ENCODE data around the gene CDRT15.

GRCh38 chr17:14204084-14204483, 32.6 kb downstream of the CDRT15 start:
- TF ChIP-seq, protein P1, sequence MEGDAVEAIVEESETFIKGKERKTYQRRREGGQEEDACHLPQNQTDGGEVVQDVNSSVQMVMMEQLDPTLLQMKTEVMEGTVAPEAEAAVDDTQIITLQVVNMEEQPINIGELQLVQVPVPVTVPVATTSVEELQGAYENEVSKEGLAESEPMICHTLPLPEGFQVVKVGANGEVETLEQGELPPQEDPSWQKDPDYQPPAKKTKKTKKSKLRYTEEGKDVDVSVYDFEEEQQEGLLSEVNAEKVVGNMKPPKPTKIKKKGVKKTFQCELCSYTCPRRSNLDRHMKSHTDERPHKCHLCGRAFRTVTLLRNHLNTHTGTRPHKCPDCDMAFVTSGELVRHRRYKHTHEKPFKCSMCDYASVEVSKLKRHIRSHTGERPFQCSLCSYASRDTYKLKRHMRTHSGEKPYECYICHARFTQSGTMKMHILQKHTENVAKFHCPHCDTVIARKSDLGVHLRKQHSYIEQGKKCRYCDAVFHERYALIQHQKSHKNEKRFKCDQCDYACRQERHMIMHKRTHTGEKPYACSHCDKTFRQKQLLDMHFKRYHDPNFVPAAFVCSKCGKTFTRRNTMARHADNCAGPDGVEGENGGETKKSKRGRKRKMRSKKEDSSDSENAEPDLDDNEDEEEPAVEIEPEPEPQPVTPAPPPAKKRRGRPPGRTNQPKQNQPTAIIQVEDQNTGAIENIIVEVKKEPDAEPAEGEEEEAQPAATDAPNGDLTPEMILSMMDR (IDR thresholded peaks at IDR 0.05) = no peak
- no peak for TF ChIP-seq POLR2A (IDR thresholded peaks at IDR 0.05)

Measured in heart left ventricle (tissue), 13 donors.